Measurements from ENCODE around the gene RHBG. TPM values are rescaled to one million over a fixed set of nuclear protein-coding genes. Genes with fewer than 3 reads are reported as not detected.

RHBG gene
- polyA plus RNA-seq, 1 donor (not counting 4 experiments of a cell fraction or from before 2014, with no cell fraction given), result not detected

DNA sequence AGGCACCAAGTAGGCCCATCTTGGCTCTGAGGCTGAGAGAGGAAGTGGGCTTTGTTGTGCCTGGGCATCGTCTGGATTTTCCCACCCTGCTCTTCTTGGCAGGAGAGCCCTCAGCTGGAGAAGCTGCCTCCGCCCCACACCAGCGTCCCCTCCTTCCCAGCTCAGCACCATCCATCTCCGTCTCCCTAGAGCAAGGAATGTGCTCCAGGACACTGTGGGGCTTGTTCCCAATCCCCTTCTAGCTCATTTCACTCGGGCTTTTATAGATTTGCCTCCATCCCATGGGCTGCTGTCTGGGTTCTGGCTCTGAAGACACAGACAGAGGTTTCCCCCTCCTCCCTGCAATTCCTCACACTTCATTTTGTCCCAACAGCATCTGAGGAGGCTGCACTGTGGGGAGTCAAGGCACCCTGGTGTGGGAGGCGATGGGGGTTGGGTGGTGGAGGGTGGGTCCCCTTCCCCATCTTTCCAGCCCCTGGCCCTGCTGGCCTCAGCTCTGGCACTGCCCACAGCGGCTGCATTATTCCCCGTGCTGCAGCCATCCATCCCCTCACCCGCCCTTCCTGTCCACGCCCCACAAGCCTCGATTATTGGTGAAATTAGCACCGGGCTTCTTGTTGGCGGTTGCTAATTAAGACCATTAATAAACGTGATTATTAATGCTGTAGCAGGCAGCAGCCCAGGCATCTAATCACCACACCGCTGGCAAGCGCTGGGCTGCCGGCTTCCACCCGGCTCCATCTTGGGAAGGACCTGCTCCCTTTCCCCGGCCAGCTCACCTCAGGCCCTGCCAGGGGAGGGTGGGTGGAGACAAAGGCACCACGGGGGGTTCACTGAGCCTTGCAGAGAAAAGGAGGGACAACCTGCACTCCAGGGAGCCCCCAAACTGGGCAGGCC, 21.7 kb downstream of the RHBG start:
- Histone ChIP-seq H3K4me1 (ENCODE audit: control insufficient read depth, extremely low read depth, insufficient read depth, low read length) (no peaks in the 10 kb centered on the region), H3K9me1 (ENCODE audit: control insufficient read depth, extremely low read depth, insufficient read depth, low read length) (no peaks in the 10 kb centered on the region), H3K27me3 (ENCODE audit: control insufficient read depth, extremely low read depth, insufficient read depth, low read length) (peaks cover 33% of the 10 kb centered on the region), H3K4me3 (ENCODE audit: control insufficient read depth in 2 of 3, extremely low read depth in 1 of 3, insufficient read depth in 2 of 3, low read depth in 1 of 3, low read length in 3 of 3) (no peak overlapping the region), H3K79me2 (ENCODE audit: control insufficient read depth, insufficient read depth, low read length) (no peaks in the 10 kb centered on the region), H2AFZ (ENCODE audit: control insufficient read depth, low read length) (no peak overlapping the region), H4K20me1 (ENCODE audit: control insufficient read depth, extremely low read depth, insufficient read depth, low read length) (no peaks in the 10 kb centered on the region), H3K27ac (ENCODE audit: control insufficient read depth, insufficient read depth, low read length) (no peak overlapping the region), H3K36me3 (ENCODE audit: control insufficient read depth in 2 of 2, extremely low read depth in 1 of 2, insufficient read depth in 2 of 2, low read length in 2 of 2) (no peaks in the 10 kb centered on the region), H3K9me3 (ENCODE audit: control insufficient read depth, low read depth, low read length) (no peaks in the 10 kb centered on the region), H3K4me2 (ENCODE audit: control insufficient read depth, extremely low read depth, insufficient read depth, low read depth, low read length) (no peak overlapping the region), H3K9ac (ENCODE audit: control insufficient read depth, extremely low read depth, insufficient read depth, low read length) (no peak overlapping the region)
- FAIRE-seq (no peak), DNase-seq (ENCODE audit: low read depth, low spot score) (no peak)
- TF ChIP-seq EZH2 (IDR thresholded peaks at IDR 0.05; ENCODE audit: low read length), result no peak
- TF ChIP-seq, protein P1, sequence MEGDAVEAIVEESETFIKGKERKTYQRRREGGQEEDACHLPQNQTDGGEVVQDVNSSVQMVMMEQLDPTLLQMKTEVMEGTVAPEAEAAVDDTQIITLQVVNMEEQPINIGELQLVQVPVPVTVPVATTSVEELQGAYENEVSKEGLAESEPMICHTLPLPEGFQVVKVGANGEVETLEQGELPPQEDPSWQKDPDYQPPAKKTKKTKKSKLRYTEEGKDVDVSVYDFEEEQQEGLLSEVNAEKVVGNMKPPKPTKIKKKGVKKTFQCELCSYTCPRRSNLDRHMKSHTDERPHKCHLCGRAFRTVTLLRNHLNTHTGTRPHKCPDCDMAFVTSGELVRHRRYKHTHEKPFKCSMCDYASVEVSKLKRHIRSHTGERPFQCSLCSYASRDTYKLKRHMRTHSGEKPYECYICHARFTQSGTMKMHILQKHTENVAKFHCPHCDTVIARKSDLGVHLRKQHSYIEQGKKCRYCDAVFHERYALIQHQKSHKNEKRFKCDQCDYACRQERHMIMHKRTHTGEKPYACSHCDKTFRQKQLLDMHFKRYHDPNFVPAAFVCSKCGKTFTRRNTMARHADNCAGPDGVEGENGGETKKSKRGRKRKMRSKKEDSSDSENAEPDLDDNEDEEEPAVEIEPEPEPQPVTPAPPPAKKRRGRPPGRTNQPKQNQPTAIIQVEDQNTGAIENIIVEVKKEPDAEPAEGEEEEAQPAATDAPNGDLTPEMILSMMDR (optimal IDR thresholded peaks at IDR 0.05 in 1 of 3, IDR thresholded peaks at IDR 0.05 in 1 of 3, conservative IDR thresholded peaks at IDR 0.05 in 1 of 3; ENCODE audit: extremely low read depth in 1 of 3, insufficient read depth in 2 of 3, low read length in 3 of 3), result no peak
- dilution Hi-C loops (cut with MboI; ENCODE audit: extremely low pct_ligation_motif_present, low sequenced_read_pairs), result no loop called here

DNA sequence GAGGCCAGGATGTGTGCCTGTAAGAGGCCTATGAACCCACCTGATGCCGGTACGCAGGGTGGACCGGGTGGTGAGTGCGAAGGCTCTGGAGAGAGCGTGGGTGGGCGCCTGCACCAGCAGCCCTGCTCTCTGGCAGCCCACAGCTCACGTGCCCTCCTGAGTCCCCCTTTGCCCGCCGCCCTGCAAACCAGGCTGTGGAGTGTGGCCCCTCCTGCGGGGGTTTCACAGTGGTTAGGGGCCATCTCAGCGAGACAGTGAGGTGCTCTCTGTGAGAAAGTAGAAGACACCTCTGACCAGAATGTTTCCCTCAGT, 22.3 kb downstream of the RHBG start:
- Histone ChIP-seq H3K9me1 (ENCODE audit: control insufficient read depth, extremely low read depth, insufficient read depth, low read length) (no peaks in the 10 kb centered on the region), H4K20me1 (ENCODE audit: control insufficient read depth, extremely low read depth, insufficient read depth, low read length) (no peaks in the 10 kb centered on the region), H3K9ac (ENCODE audit: control insufficient read depth, extremely low read depth, insufficient read depth, low read length) (no peak overlapping the region), H3K36me3 (ENCODE audit: control insufficient read depth in 2 of 2, extremely low read depth in 1 of 2, insufficient read depth in 2 of 2, low read length in 2 of 2) (no peaks in the 10 kb centered on the region), H3K79me2 (ENCODE audit: control insufficient read depth, insufficient read depth, low read length) (no peaks in the 10 kb centered on the region), H3K4me1 (ENCODE audit: control insufficient read depth, extremely low read depth, insufficient read depth, low read length) (no peaks in the 10 kb centered on the region), H2AFZ (ENCODE audit: control insufficient read depth, low read length) (no peak overlapping the region), H3K9me3 (ENCODE audit: control insufficient read depth, low read depth, low read length) (no peaks in the 10 kb centered on the region), H3K4me3 (ENCODE audit: control insufficient read depth in 2 of 3, extremely low read depth in 1 of 3, insufficient read depth in 2 of 3, low read depth in 1 of 3, low read length in 3 of 3) (no peak overlapping the region), H3K4me2 (ENCODE audit: control insufficient read depth, extremely low read depth, insufficient read depth, low read depth, low read length) (no peak overlapping the region), H3K27ac (ENCODE audit: control insufficient read depth, insufficient read depth, low read length) (no peak overlapping the region), H3K27me3 (ENCODE audit: control insufficient read depth, extremely low read depth, insufficient read depth, low read length) (peaks cover 33% of the 10 kb centered on the region)
- TF ChIP-seq, protein P1 (optimal IDR thresholded peaks at IDR 0.05 in 1 of 3, IDR thresholded peaks at IDR 0.05 in 1 of 3, conservative IDR thresholded peaks at IDR 0.05 in 1 of 3; ENCODE audit: extremely low read depth in 1 of 3, insufficient read depth in 2 of 3, low read length in 3 of 3), result no peak
- TF ChIP-seq EZH2 (IDR thresholded peaks at IDR 0.05; ENCODE audit: low read length), result no peak
- DNase-seq (ENCODE audit: low read depth, low spot score) (no peak), FAIRE-seq (no peak)
- dilution Hi-C loops (cut with MboI; ENCODE audit: extremely low pct_ligation_motif_present, low sequenced_read_pairs), result no loop called here

Data from keratinocyte (primary cell).